H1 (cell line): ENCODE data around the gene ZNF425. TPM values are rescaled to one million over a fixed set of nuclear protein-coding genes. Genes with fewer than 3 reads are reported as not detected.
"Not testable (repeated sequence)": the region's sequence is repeated elsewhere in the genome, so short reads cannot be mapped to it uniquely, and the experiment has no call there.

Experiments
- CTCF ChIA-PET: fragments of 300-600 bp; sonication (Branson Sonifier 250); formaldehyde crosslinking; loops from one replicate; lab custom pipeline; 2021; ENCODE audit not compliant: partially characterized antibody; lab: Charles Lee
- POLR2A ChIA-PET: fragments of 300-600 bp; sonication (Branson Sonifier 250); formaldehyde crosslinking; loops from one replicate; lab custom pipeline; 2021; ENCODE audit warnings: inconsistent platforms; ENCODE audit not compliant: partially characterized antibody; lab: Charles Lee
- DNase-seq, 2 experiments: peaks; one replicate each; pipeline versions ENCODE4 v3.0.0 to v3.0.0-alpha.2; 2010 to 2022; ENCODE audit warnings: low spot score in 2 of 2, low read depth in 1 of 2, mixed read lengths in 1 of 2
- FAIRE-seq: peaks from 2 replicates; lab custom pipeline; 2011; peaks lifted over from hg19 to GRCh38; lab: Jason Lieb, UNC
- H2AFZ ChIP-seq: 2 replicates; pipeline ENCODE4 v1.8.1; 2012; ENCODE audit warnings: low read length, inconsistent platforms
- H2AK5ac ChIP-seq: 2 replicates; pipeline ENCODE4 v1.6.1; 2013; ENCODE audit warnings: low read depth, low read length
- H2BK120ac ChIP-seq: replicated peaks from 2 replicates; pipeline ENCODE3; 2013; ENCODE audit warnings: low read depth, low read length, inconsistent platforms
- H2BK12ac ChIP-seq: 2 replicates; pipeline ENCODE4 v1.6.1; 2013; ENCODE audit warnings: low read depth, low read length
- H2BK15ac ChIP-seq: 2 replicates; pipeline ENCODE4 v1.6.1; 2013; ENCODE audit warnings: low read length
- H2BK20ac ChIP-seq: 2 replicates; pipeline ENCODE4 v1.6.1; 2013; ENCODE audit warnings: low read length
- H2BK5ac ChIP-seq: 2 replicates; pipeline ENCODE4 v1.6.1; 2013; ENCODE audit warnings: low read depth, low read length
- H3K14ac ChIP-seq: 2 replicates; pipeline ENCODE4 v1.6.1; 2013; ENCODE audit warnings: inconsistent platforms; ENCODE audit not compliant: insufficient read length
- H3K18ac ChIP-seq: 2 replicates; pipeline ENCODE4 v1.6.1; 2013; ENCODE audit warnings: low read length; ENCODE audit errors: extremely low read depth
- H3K23ac ChIP-seq: 2 replicates; pipeline ENCODE4 v1.6.1; 2013; ENCODE audit warnings: inconsistent platforms; ENCODE audit not compliant: insufficient read length
- H3K23me2 ChIP-seq: 2 replicates; pipeline ENCODE4 v1.6.1; 2013; ENCODE audit warnings: low read depth, low read length
- H3K27ac ChIP-seq: 2 replicates; pipeline ENCODE4 v1.6.1; 2011; ENCODE audit warnings: low read depth, low read length, inconsistent platforms
- H3K27me3 ChIP-seq, 4 experiments: replicated peaks in 1 of 4; 1 replicate in 1 of 4; 2 replicates in 3 of 4; pipeline versions ENCODE4 v1.6.1 to v1.8.1; 2011 to 2013; ENCODE audit warnings: low read length in 3 of 4, mild to moderate bottlenecking in 3 of 4, inconsistent platforms in 2 of 4, mixed read lengths in 2 of 4, moderate library complexity in 1 of 4; ENCODE audit not compliant: control insufficient read depth in 3 of 4, insufficient read depth in 3 of 4; ENCODE audit errors: extremely low read depth in 1 of 4
- H3K36me3 ChIP-seq, 4 experiments: 2 replicates each; pipeline versions ENCODE4 v1.6.1 to v1.8.1; 2011 to 2013; ENCODE audit warnings: mild to moderate bottlenecking in 4 of 4, low read length in 3 of 4, moderate library complexity in 2 of 4, control low read depth in 1 of 4, inconsistent platforms in 1 of 4; ENCODE audit not compliant: insufficient read depth in 4 of 4, control insufficient read depth in 2 of 4
- H3K4ac ChIP-seq: replicated peaks from 2 replicates; pipeline ENCODE3; 2013; ENCODE audit warnings: low read length, low read depth, mixed read lengths, inconsistent platforms; ENCODE audit not compliant: insufficient read length
- H3K4me1 ChIP-seq, 4 experiments: replicated peaks in 1 of 4; 1 replicate in 1 of 4; 2 replicates in 3 of 4; pipeline versions ENCODE4 v1.6.1 to v1.8.1; 2011 to 2013; ENCODE audit warnings: low read length in 3 of 4, inconsistent platforms in 2 of 4, mixed read lengths in 1 of 4; ENCODE audit not compliant: insufficient read depth in 4 of 4, control insufficient read depth in 3 of 4
- H3K4me2 ChIP-seq, 2 experiments: 2 replicates each; pipeline versions ENCODE4 v1.6.1 to v1.8.1; 2011 to 2013; ENCODE audit warnings: low read depth in 2 of 2, low read length in 2 of 2, control low read depth in 1 of 2, inconsistent platforms in 1 of 2, mild to moderate bottlenecking in 1 of 2; ENCODE audit not compliant: insufficient read depth in 1 of 2
- H3K4me3 ChIP-seq, 4 experiments: fragments of 200-600, 300-600 bp in 1 of 4; sonication (generic), shearing (Covaris generic), sonication (Bioruptor Twin) in 1 of 4; 2 replicates each; pipeline versions ENCODE4 v1.5.1 to v1.8.1; 2011 to 2016; ENCODE audit warnings: low read length in 4 of 4, low read depth in 3 of 4, control low read depth in 2 of 4, inconsistent platforms in 2 of 4, mild to moderate bottlenecking in 2 of 4, mixed read lengths in 1 of 4, moderate library complexity in 1 of 4; ENCODE audit not compliant: insufficient read depth in 2 of 4; ENCODE audit errors: extremely low read depth in 1 of 4
- H3K56ac ChIP-seq: replicated peaks from 2 replicates; pipeline ENCODE3; 2013; ENCODE audit warnings: low read depth, mild to moderate bottlenecking, mixed read lengths, low read length, inconsistent platforms; ENCODE audit not compliant: insufficient read length
- H3K79me1 ChIP-seq: 2 replicates; pipeline ENCODE4 v1.6.1; 2013; ENCODE audit warnings: low read depth, low read length, control low read depth
- H3K79me2 ChIP-seq, 2 experiments: 2 replicates each; pipeline versions ENCODE4 v1.6.1 to v1.8.1; 2012 to 2013; ENCODE audit warnings: low read length in 2 of 2, mild to moderate bottlenecking in 2 of 2, inconsistent platforms in 1 of 2; ENCODE audit not compliant: insufficient read depth in 2 of 2, control insufficient read depth in 1 of 2
- H3K9ac ChIP-seq, 4 experiments: replicated peaks in 1 of 4; 1 replicate in 1 of 4; 2 replicates in 3 of 4; pipeline versions ENCODE4 v1.6.1 to v1.8.1; 2011 to 2013; ENCODE audit warnings: low read depth in 3 of 4, low read length in 3 of 4, control low read depth in 2 of 4, mild to moderate bottlenecking in 2 of 4, moderate library complexity in 2 of 4, inconsistent platforms in 1 of 4; ENCODE audit errors: extremely low read depth in 1 of 4
- H3K9me3 ChIP-seq, 2 experiments: 2 replicates each; pipeline versions ENCODE4 v1.6.1 to v1.8.1; 2012 to 2013; ENCODE audit warnings: mild to moderate bottlenecking in 2 of 2, moderate library complexity in 2 of 2, control low read depth in 1 of 2, inconsistent platforms in 1 of 2, low read depth in 1 of 2, low read length in 1 of 2, mixed read lengths in 1 of 2; ENCODE audit not compliant: insufficient read depth in 2 of 2
- H4K20me1 ChIP-seq, 2 experiments: replicated peaks in 1 of 2; 2 replicates each; pipeline versions ENCODE3 to v1.8.1; 2011 to 2013; ENCODE audit warnings: inconsistent platforms in 2 of 2, low read length in 2 of 2, mild to moderate bottlenecking in 1 of 2; ENCODE audit not compliant: insufficient read depth in 2 of 2, control insufficient read depth in 1 of 2
- H4K5ac ChIP-seq: 2 replicates; pipeline ENCODE4 v1.6.1; 2013; ENCODE audit warnings: low read length, low read depth, mixed read lengths, inconsistent platforms; ENCODE audit not compliant: insufficient read length
- H4K8ac ChIP-seq: 2 replicates; pipeline ENCODE4 v1.8.0; 2013; ENCODE audit warnings: mild to moderate bottlenecking, moderate library complexity, low read length, inconsistent platforms; ENCODE audit not compliant: insufficient read depth; ENCODE audit errors: extremely low read depth
- H4K91ac ChIP-seq: replicated peaks from 2 replicates; pipeline ENCODE3; 2013; ENCODE audit warnings: low read length, mixed read lengths, inconsistent platforms; ENCODE audit not compliant: insufficient read length
- WGBS, 2 experiments: shearing (Covaris generic) in 1 of 2; methylation state at CpG; one replicate each; pipeline versions ENCODE4 v1.1.6 to v1.1.7; 2013 to 2015; ENCODE audit warnings: low lambda C conversion rate in 2 of 2, mixed read lengths in 2 of 2, inconsistent platforms in 1 of 2, low coverage in 1 of 2, missing lambda C conversion rate in 1 of 2; ENCODE audit not compliant: insufficient replicate concordance in 2 of 2, insufficient coverage in 1 of 2, insufficient read length in 1 of 2; ENCODE audit errors: extremely low coverage in 1 of 2, missing lambda C conversion rate in 1 of 2; 5-methylcytosine and 5-hydroxymethylcytosine counted together
- polyA plus RNA-seq, 7 experiments: library from polyadenylated mRNA; depleted of rRNA in 3 of 7; stranded (reverse) in 5 of 7; unstranded in 2 of 7; fragments of >200 nt in 5 of 7; fragments of 200-250 nt in 2 of 7; gene quantifications; 1 replicate in 5 of 7; 2 replicates in 1 of 7; 4 replicates in 1 of 7; pipeline versions ENCODE4 v1.2.1 to v1.2.3, GENCODE V29; 2011 to 2013; ENCODE audit warnings: missing spikeins in 2 of 7, mixed read lengths in 2 of 7
- total RNA-seq: library from RNA; stranded (reverse); fragmentation: NEBNext Ultra II Directional; extraction: Animal tissue kit (Norgen Biotek cat#: 25700); gene quantifications from 2 replicates; pipeline ENCODE4 v1.2.1, GENCODE V29; 2021

The ZNF425 gene
- total and polyA plus RNA-seq, 2 of the 8 experiments (the other 6 are each of a cell fraction or from before 2014, with no cell fraction given), result 3.4 to 6.1 TPM

DNA sequence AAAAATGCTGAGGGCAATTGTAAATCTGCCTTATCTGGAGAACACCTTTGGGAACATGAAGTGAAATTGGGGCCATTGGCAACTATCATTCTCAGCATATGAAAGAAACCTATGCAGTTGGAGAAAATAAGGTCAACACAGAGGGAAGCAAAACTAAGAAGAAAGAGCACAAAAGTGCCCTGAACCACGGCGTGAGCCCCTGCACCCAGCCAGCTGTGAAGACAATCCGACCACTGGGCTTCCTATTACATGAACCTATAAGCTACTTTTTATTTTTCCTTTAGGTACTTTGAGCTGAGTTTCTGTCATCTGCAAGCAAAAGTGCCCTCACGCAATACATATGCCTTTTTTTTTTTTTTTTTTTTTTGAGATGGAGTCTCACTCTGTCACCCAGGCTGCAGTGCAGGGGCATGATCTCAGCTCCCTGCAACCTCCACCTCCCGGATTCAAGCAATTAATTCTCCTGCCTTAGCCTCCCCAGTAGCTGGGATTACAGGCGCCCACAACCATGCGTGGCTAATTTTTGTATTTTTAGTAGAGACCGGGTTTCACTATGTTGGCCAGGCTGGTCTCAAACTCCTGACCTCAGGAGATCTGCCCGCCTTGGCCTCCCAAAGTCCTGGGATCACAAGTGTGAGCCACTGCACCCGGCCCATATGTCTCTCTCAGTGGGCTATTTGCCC is 63.8 kb downstream of the ZNF425 start:
- H4K91ac ChIP-seq, H3K9ac ChIP-seq, H3K36me3 ChIP-seq, H3K4me2 ChIP-seq, H3K4me3 ChIP-seq, H4K8ac ChIP-seq, H4K20me1 ChIP-seq, H3K4ac ChIP-seq, H2AK5ac ChIP-seq, H3K14ac ChIP-seq, H3K23ac ChIP-seq, DNase-seq, H4K5ac ChIP-seq, H3K56ac ChIP-seq, H3K27me3 ChIP-seq, H3K23me2 ChIP-seq, H3K79me2 ChIP-seq, H2BK5ac ChIP-seq, H3K79me1 ChIP-seq, FAIRE-seq, H2BK120ac ChIP-seq, H3K18ac ChIP-seq, H2BK12ac ChIP-seq, H2BK15ac ChIP-seq, H3K27ac ChIP-seq, H2BK20ac ChIP-seq, H3K4me1 ChIP-seq, POLR2A ChIA-PET, H2AFZ ChIP-seq, H3K9me3 ChIP-seq: not testable (repeated sequence)
- 86% methylated on average over 10 of the region's 10 CpGs; no CpG with 5 or more reads in 1 of the 2 experiments for WGBS, 2 experiments
- CTCF ChIA-PET, result interaction anchor here (2.1 kb wide), 2 partner anchors 9 to 57 kb away, joined by 6 read pairs; no protein-coding TSS in a partner anchor
